HCT116 (cell line): ENCODE measurements around the gene CIBAR2.

Experiments used
- POLR2A ChIP-seq: IDR thresholded peaks from 2 replicates; pipeline ENCODE4 v1.7.0; 2011; ENCODE audit warnings: borderline replicate concordance; ENCODE audit not compliant: insufficient read depth, insufficient read length; ENCODE audit errors: extremely low read depth
- POLR2AphosphoS5 ChIP-seq: IDR thresholded peaks from 2 replicates; pipeline ENCODE4 v1.6.1; 2011; ENCODE audit warnings: mild to moderate bottlenecking, low read depth, low read length, moderate library complexity
- RAD21 ChIP-seq: IDR thresholded peaks from 2 replicates; pipeline ENCODE4 v1.6.1; 2012; ENCODE audit warnings: low read depth, mild to moderate bottlenecking
- SP1 ChIP-seq: IDR thresholded peaks from 2 replicates; pipeline ENCODE4 v1.6.1; 2012; ENCODE audit warnings: low read depth
- ZNF274 ChIP-seq: fragments of 200-500 bp; sonication (Bioruptor generic); IDR thresholded peaks from 2 replicates; pipeline ENCODE4 v1.6.1; 2014; ENCODE audit warnings: mild to moderate bottlenecking, low read depth, low read length, inconsistent platforms
- TF ChIP-seq, protein P1 (sequence below), 3 experiments: fragments of 200-600 bp in 1 of 3; sonication (generic) in 1 of 3; IDR thresholded peaks in 2 of 3; conservative IDR thresholded peaks in 1 of 3; 2 replicates each; pipeline ENCODE4 v1.5.1; 2012 to 2017; ENCODE audit warnings: low read depth in 2 of 3, low read length in 2 of 3, antibody characterized with exemption in 1 of 3, borderline replicate concordance in 1 of 3, control low read depth in 1 of 3, mild to moderate bottlenecking in 1 of 3, mixed read lengths in 1 of 3, mixed run types in 1 of 3, moderate library complexity in 1 of 3; ENCODE audit not compliant: insufficient read depth in 1 of 3
- TF ChIP-seq, protein P2 (sequence below): IDR thresholded peaks from 2 replicates; pipeline ENCODE4 v1.6.1; 2012; ENCODE audit warnings: low read depth

DNA sequence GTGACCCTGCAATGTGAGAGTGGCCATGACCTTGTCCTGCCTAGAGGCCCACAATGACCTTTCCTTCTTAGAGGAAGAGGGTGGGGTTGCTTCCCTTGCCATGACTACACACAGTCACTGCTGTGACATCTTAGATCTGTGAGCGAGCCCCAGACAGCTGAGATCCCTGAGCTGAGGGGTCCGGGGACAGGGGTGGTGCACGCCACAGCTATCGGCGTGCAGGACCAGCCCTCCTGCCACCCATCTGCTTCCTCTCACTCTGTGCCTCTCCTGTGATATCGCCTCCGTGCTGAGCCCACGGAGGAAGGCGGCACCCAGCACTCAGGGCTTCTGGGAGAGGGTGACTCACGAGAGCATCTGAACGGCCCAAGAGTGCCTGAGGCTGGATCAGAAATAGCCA, 49.4 kb downstream of the CIBAR2 start:
- TF ChIP-seq, protein P1, sequence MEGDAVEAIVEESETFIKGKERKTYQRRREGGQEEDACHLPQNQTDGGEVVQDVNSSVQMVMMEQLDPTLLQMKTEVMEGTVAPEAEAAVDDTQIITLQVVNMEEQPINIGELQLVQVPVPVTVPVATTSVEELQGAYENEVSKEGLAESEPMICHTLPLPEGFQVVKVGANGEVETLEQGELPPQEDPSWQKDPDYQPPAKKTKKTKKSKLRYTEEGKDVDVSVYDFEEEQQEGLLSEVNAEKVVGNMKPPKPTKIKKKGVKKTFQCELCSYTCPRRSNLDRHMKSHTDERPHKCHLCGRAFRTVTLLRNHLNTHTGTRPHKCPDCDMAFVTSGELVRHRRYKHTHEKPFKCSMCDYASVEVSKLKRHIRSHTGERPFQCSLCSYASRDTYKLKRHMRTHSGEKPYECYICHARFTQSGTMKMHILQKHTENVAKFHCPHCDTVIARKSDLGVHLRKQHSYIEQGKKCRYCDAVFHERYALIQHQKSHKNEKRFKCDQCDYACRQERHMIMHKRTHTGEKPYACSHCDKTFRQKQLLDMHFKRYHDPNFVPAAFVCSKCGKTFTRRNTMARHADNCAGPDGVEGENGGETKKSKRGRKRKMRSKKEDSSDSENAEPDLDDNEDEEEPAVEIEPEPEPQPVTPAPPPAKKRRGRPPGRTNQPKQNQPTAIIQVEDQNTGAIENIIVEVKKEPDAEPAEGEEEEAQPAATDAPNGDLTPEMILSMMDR (IDR thresholded peaks at IDR 0.05 in 2 of 3, conservative IDR thresholded peaks at IDR 0.05 in 1 of 3; ENCODE audit: borderline replicate concordance in 1 of 3, insufficient read depth in 1 of 3, low read depth in 2 of 3, low read length in 2 of 3): no peak
- TF ChIP-seq, protein P2, sequence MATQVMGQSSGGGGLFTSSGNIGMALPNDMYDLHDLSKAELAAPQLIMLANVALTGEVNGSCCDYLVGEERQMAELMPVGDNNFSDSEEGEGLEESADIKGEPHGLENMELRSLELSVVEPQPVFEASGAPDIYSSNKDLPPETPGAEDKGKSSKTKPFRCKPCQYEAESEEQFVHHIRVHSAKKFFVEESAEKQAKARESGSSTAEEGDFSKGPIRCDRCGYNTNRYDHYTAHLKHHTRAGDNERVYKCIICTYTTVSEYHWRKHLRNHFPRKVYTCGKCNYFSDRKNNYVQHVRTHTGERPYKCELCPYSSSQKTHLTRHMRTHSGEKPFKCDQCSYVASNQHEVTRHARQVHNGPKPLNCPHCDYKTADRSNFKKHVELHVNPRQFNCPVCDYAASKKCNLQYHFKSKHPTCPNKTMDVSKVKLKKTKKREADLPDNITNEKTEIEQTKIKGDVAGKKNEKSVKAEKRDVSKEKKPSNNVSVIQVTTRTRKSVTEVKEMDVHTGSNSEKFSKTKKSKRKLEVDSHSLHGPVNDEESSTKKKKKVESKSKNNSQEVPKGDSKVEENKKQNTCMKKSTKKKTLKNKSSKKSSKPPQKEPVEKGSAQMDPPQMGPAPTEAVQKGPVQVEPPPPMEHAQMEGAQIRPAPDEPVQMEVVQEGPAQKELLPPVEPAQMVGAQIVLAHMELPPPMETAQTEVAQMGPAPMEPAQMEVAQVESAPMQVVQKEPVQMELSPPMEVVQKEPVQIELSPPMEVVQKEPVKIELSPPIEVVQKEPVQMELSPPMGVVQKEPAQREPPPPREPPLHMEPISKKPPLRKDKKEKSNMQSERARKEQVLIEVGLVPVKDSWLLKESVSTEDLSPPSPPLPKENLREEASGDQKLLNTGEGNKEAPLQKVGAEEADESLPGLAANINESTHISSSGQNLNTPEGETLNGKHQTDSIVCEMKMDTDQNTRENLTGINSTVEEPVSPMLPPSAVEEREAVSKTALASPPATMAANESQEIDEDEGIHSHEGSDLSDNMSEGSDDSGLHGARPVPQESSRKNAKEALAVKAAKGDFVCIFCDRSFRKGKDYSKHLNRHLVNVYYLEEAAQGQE: no peak
- TF ChIP-seq SP1: no peak
- no peak for TF ChIP-seq ZNF274
- TF ChIP-seq POLR2A: no peak
- TF ChIP-seq POLR2AphosphoS5: no peak
- TF ChIP-seq RAD21: no peak
